NCI-H2171 (cell line): ENCODE results near the gene ATXN1.
"Not testable (repeated sequence)": the region's sequence is repeated elsewhere in the genome, so short reads cannot be mapped to it uniquely, and the experiment has no call there.

ENCODE experiments used
- DNase-seq: peaks from one replicate; lab custom pipeline; 2025; lab: John Stamatoyannopoulos, UW

The ATXN1 gene

GRCh38 chr6:16473184-16473907 is 287.9 kb downstream of the ATXN1 start:
- DNase-seq, result no peak

DNA sequence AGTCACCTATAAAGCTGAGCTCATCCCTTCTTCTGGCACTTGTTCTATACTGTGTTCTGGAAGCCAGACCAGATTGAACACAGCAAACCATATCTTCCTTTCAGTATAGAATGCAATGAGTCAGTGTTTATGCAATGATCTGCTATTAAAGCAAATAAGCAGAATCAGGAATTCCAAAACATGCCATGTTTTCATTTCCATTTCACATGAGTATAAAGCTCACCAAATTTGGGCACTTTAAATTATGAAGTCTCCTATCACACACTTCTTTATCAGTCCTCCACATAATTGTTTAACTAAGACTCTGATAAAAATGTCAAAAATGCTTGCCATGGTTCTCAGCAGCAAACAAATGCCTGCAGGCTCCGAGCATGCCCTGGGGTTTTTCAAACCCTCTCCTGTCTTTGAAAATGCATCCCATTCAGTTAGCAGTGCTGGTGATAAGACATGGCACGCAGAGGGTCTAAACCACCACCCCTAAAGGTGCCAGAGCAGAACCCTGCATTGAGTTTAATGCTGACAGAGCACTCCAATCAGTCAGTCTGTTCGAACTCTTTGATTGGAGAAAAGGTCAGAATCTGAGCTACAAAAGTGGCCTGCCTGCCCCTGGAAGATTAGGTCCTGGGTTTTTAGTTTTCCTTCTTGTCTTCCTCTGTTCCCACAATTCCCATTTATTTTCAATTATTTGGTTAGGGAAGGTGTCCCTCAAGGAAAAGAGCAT is 288.8 kb downstream of the ATXN1 start:
- DNase-seq, result no peak

DNA sequence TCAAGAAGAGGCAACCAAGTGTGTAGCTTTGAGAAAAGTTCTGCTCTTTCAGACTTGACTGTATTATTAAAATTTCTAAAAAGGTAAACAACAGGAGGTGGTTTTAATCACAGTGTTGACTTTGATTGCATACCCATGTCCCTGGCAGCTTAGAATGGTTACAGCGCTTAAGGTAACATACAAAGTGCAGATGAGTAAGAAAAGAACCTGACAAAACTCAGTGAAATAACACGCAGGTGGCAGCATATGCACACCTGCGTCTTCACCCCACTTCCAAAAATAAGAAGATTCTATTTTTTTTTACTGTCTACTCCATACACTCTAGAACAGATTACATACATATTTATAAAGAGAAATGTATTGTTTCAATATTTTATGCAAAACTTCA is 289.4 kb downstream of the ATXN1 start:
- no peak for DNase-seq

DNA sequence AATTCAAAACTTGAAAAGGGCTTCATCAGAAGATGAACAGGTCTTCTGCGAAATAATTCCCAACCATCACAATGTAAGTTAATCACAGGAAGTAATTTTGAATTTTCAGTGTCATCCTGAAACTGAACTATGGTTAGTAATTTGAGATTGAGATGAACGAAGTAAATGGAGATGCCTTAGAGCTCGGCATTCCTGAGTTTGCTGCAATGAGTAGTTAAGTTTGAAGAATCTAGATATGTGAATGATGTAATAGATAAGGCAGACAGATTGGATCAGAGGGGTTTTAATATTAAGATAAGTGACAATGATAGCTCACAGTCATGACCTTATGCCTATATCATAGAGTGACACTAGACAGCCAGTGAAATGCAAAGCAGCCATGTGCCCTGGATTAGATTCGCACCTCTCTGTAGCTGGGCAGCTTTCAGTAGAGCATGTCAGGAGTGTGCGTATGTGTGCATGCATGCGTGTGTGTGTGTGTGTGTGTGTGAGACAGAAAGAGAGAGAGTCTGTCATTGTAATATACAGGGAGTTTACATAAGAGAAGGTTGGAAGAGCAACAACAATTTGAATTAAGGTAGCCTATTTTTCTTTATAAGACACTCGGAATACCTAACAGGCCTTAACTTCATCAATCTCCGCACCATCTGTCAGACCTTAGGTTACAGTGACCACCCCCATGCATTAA is 289.9 kb downstream of the ATXN1 start:
- no peak for DNase-seq

DNA sequence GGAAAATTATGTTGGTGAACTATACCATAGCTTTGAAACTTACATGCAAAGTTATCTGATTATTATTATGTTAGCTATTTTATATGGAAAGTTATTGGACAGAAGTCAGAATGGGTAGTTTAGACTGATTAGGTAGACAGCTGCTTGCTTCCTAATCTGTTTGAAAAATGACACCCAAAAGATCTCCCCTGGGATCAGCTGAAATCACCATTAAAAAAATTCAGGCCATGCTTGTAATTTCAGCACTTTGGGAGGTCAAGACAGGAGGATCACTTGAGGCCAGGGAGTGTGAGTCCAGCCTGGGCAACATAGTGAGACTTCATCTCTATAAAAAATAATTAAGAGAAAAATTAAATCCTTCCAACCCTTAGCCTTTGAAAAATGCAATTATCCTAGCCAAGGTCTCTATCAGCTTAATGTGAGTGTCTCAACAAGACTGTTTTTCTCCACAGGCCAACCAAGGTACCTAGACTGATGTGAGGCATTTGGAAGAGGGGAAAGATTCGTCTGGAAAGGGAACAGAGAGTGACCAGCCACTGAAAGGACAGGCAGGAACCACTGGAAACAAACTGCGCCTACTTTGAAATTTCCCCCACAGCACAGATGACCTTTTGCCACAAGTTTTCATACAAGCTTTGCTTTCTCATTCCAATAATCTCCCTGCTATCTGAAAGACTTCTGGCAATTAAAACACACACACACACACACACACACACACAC is 290.6 kb downstream of the ATXN1 start:
- DNase-seq, result peak; percentile 29

DNA sequence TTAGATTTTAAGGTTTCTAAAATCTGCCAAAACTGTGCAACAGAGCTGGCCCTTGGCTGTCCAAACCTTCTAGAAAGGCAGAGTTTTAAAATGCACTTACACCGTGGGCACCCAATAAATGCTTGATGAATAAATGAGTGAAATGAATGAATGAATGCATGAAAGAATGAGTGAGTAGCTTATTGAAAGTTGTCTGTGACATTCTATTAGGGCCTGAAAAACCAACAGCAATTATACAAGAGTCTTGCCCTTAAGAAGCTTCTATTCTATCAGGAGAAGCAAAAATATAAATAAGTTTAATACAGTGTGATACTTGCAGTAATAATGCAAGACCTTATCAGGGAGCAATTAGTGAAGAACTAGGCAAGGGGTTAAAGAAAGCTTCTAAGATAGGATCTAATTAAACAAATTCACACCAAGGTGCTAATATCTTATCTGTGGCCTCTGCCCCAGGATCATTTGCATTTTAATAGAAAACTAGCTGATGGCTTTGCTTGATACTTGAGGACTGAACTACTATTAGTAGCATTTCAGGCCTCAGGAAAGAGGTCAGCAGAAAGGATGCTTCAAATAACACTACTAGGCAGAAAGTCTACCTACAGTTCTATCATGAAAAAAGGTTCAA is 292.2 kb downstream of the ATXN1 start:
- DNase-seq, result no peak

DNA sequence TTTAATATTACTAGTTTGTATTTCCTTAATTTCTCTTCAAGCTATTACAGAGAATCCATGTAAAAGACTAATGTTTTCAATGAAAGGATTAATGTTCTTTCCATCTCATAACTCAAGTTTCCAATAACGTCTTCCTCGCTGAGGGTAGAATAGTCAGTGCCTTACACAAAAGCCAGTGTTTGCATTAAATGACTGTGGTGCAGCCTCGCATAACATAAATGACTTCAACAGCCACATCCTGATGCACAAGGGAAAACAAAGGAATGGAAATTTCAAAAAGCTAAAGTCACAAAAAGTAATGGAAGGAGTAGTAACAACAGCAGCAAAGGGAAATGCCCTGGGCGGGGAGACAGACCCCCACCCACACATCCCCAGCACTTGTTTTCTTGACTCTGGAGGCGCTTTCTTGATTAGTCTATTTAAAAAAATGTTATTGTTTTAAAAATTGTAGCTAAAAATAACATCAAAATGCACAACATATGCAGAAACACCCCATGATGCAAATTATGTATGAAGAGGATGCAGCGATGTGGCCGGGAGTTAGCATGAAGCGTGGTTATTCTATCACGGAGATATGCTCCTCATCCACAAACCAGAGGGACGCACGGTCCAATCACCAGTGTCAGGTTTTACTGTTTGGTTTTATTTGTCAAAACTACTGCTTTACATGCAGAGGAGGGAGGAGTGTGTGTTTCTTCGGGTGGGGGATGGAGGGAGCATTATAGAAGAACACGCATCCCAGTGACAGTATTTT is 294.3 kb downstream of the ATXN1 start:
- no peak for DNase-seq

- DNase-seq, result no peak
Measured at GRCh38 chr6:16464045-16464444, 297.2 kb downstream of the ATXN1 start.

- DNase-seq, result not testable (repeated sequence)
Measured at GRCh38 chr6:16463246-16463645, 298.0 kb downstream of the ATXN1 start.

- no peak for DNase-seq
Measured at GRCh38 chr6:16461491-16461890, 299.8 kb downstream of the ATXN1 start.

GRCh38 chr6:16459472-16459871 is 301.8 kb downstream of the ATXN1 start:
- not testable (repeated sequence) for DNase-seq

DNA sequence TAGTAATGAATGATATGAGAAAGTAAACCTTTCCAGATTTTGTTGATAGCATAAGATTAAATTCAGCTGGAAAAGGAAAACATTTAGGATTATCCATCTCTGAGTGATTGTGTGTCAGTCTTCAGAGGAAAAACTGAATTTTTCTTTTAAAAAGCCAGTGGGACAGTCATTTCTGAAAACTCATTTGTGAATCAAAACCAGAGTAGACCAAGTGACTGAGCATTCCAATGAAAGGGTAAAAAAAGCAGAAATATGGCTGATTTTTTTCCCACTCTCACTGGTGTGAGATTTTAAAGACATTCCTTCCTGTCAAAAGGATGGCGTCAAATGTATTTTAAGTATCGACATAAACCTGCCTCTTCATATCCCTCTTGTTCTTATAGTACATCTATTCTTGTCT is 308.9 kb downstream of the ATXN1 start:
- DNase-seq, result no peak

DNA sequence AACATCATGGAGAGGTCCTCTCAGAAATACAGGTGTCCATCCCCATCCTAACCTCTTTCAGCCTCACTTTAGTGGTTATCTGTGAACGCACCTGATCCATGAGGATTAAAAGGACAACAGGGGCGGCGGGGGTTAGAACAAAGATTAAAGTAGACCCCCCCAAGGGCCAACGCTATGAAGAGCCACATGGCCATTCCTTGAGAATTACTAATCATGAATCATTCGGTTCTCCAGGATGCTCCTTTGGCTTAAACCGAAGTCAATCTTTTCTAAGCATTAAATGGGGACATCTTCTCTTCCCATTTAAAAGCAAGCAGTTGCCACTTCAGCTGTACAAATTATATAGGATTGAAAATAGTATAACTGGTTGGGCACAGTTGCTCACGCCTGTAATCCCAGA is 310.4 kb downstream of the ATXN1 start:
- no peak for DNase-seq

DNA sequence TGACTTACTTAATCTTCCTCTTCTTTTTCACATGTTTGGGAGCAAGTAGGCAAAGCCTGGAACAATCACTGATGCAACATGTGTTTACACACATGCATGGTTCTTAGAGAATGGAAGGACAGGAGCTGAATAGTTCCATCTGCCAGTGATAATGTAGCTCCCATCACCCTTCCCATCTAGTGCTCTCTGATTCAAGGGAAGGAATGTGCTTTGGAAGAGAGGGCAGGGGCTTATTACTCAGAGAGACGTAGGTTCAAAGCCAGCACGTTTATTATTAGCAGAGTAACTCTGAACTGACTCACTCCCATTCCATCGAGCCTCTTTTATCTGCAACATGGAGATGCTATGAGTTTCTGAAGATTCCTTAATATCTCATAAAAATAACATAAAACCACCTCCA is 311.0 kb downstream of the ATXN1 start:
- no peak for DNase-seq

- no peak for DNase-seq
Measured at GRCh38 chr6:16446273-16446672, 315.0 kb downstream of the ATXN1 start.

- no peak for DNase-seq
Measured at GRCh38 chr6:16442031-16442430, 319.2 kb downstream of the ATXN1 start.

DNA sequence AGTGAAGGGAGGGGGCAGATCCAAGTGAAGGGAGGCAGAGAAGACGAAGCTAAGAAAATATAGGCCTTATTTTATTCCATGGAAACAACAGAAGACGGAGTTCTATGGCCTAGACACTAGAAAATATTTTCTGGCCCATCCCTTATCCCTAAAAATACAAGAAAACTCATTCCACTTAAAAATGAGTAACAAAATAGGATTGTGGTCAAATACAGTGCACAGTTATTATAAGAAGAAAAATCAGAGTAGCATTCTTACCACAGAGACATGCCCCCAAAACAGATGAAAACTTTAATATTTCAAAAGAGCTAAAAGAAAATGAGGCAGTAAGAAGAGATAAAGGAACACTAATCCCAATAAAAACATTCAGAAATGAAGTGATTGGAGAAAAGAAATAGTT is 320.0 kb downstream of the ATXN1 start:
- DNase-seq, result no peak

GRCh38 chr6:16440636-16441212 is 320.5 kb downstream of the ATXN1 start:
- DNase-seq, result no peak

DNA sequence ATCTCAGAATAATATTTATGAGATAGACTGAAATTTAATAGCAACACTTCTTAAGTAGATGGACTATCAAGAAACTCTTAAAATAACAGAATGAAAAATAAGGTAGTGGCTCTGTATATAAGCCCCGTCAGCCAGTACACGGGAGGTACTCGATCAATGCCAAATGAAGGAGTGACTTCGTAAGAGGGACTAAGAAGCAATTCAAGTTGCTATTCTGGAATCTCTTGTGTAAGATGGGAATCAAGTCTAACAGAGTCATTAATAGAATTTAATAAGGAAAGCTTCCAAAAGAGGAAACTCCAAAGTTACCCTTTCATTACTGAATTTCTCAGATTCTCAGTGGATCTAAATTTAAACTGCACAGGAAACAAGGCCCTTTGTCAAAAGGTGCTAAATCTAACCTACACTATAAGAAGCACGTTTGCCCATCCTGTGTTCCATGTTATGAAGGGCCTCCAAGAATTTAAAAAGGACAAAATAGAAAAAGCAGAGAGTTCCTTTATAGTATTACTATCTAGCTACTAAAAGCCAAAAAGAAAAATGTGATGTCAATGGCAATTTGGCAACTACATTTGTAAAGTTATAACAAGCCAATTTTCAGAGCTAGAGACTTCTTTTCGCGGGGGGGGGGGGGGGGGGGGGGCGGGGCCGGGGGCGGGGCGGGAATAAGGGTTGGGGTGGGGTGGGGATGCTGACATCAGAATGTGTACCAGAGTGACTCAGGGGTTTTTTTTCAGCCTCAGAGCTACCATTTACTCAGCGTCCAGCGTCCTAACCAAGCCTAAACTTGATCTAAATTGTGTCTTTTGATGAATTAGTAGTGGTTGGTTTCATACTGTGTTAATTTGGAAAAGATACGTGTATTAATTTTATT is 322.3 kb downstream of the ATXN1 start:
- DNase-seq, result no peak

- DNase-seq, result no peak
Measured at GRCh38 chr6:16437984-16438383, 323.3 kb downstream of the ATXN1 start.
